ENCODE data around the gene KCND3. TPM values are rescaled to one million over a fixed set of nuclear protein-coding genes. Genes with fewer than 3 reads are reported as not detected.

Gene KCND3
- total RNA-seq, 4 donors from 2014 or later = 0.35 to 4.1 (median 0.90) TPM

GRCh38 chr1:111948209-111949171, 41.0 kb downstream of the KCND3 start:
- DNase-seq = no peak
- Histone ChIP-seq H3K27ac (peak overlapping the region in 1 of 4 donors; percentile 27), H3K4me1 (no peaks in the 10 kb centered on the region), H3K4me3 (no peak overlapping the region), H3K27me3 (no peaks in the 10 kb centered on the region), H3K9me3 (no peaks in the 10 kb centered on the region), H3K36me3 (no peaks in the 10 kb centered on the region)
- TF ChIP-seq POLR2A (IDR thresholded peaks at IDR 0.05) = no peak

- Histone ChIP-seq H3K27me3 (no peaks in the 10 kb centered on the region), H3K36me3 (no peaks in the 10 kb centered on the region), H3K9me3 (no peaks in the 10 kb centered on the region), H3K27ac (no peak overlapping the region), H3K4me1 (no peaks in the 10 kb centered on the region), H3K4me3 (no peak overlapping the region)
- no peak for DNase-seq
- TF ChIP-seq CTCF (IDR thresholded peaks at IDR 0.05) (no peak), POLR2A (IDR thresholded peaks at IDR 0.05) (no peak)
Observed at GRCh38 chr1:111943846-111944749, 45.4 kb downstream of the KCND3 start.

GRCh38 chr1:111943066-111943465, 46.4 kb downstream of the KCND3 start:
- no peaks in the 10 kb centered on the region for H3K27me3 ChIP-seq
- no peaks in the 10 kb centered on the region for H3K9me3 ChIP-seq
- no peaks in the 10 kb centered on the region for H3K36me3 ChIP-seq
- TF ChIP-seq CTCF (IDR thresholded peaks at IDR 0.05) (no peak), POLR2A (IDR thresholded peaks at IDR 0.05) (no peak)
- no peaks in the 10 kb centered on the region for H3K4me1 ChIP-seq
- no peak for DNase-seq
- no peak overlapping the region for H3K4me3 ChIP-seq
- no peak overlapping the region for H3K27ac ChIP-seq

GRCh38 chr1:111938536-111938935, 50.9 kb downstream of the KCND3 start:
- no peak overlapping the region for H3K4me3 ChIP-seq
- no peaks in the 10 kb centered on the region for H3K4me1 ChIP-seq
- no peaks in the 10 kb centered on the region for H3K27me3 ChIP-seq
- H3K27ac ChIP-seq = no peak overlapping the region
- no peaks in the 10 kb centered on the region for H3K36me3 ChIP-seq
- TF ChIP-seq CTCF (IDR thresholded peaks at IDR 0.05) (no peak), POLR2A (IDR thresholded peaks at IDR 0.05) (no peak)
- no peaks in the 10 kb centered on the region for H3K9me3 ChIP-seq
- peak in 1 of 3 donors; percentile 8 for DNase-seq

- H3K27ac ChIP-seq = no peak overlapping the region
- DNase-seq = no peak
- H3K4me1 ChIP-seq = no peaks in the 10 kb centered on the region
- no peak for TF ChIP-seq CTCF (IDR thresholded peaks at IDR 0.05)
- no peak for TF ChIP-seq POLR2A (IDR thresholded peaks at IDR 0.05)
- H3K27me3 ChIP-seq = no peaks in the 10 kb centered on the region
- no peaks in the 10 kb centered on the region for H3K9me3 ChIP-seq
- no peaks in the 10 kb centered on the region for H3K36me3 ChIP-seq
- H3K4me3 ChIP-seq = no peak overlapping the region
Observed at GRCh38 chr1:111938123-111938522, 51.3 kb downstream of the KCND3 start.

Measured in Peyer's patch (tissue), 4 donors.